H9 (cell line): ENCODE results near the gene ADGRL3. TPM values are rescaled to one million over a fixed set of nuclear protein-coding genes. Genes with fewer than 3 reads are reported as not detected.
A peak's percentile ranks its signal among the peaks of the same experiment; 100 is the strongest.
"Not testable (repeated sequence)": the region's sequence is repeated elsewhere in the genome, so short reads cannot be mapped to it uniquely, and the experiment has no call there.

Experiments
- DNase-seq: peaks from one replicate; pipeline ENCODE4 v3.0.0-alpha.2; 2017
- H2AFZ ChIP-seq: one replicate; pipeline ENCODE4 v1.6.1; 2013; ENCODE audit warnings: mild to moderate bottlenecking, low read length, control low read depth, moderate library complexity
- H2AK5ac ChIP-seq: 2 replicates; pipeline ENCODE4 v1.6.1; 2013; ENCODE audit warnings: low read length, control low read depth, mixed read lengths; ENCODE audit not compliant: insufficient read length
- H2BK120ac ChIP-seq: one replicate; pipeline ENCODE4 v1.6.1; 2013; ENCODE audit warnings: low read depth, mild to moderate bottlenecking, low read length, control low read depth, inconsistent platforms; ENCODE audit not compliant: poor library complexity, severe bottlenecking
- H2BK12ac ChIP-seq: 2 replicates; pipeline ENCODE4 v1.6.1; 2013; ENCODE audit warnings: low read length, control low read depth, mixed read lengths, low read depth; ENCODE audit not compliant: insufficient read length
- H2BK15ac ChIP-seq: 2 replicates; pipeline ENCODE4 v1.6.1; 2013; ENCODE audit warnings: low read depth, low read length, control low read depth
- H2BK20ac ChIP-seq: one replicate; pipeline ENCODE4 v1.6.1; 2013; ENCODE audit warnings: low read depth, mild to moderate bottlenecking, low read length, control low read depth, inconsistent platforms; ENCODE audit not compliant: poor library complexity, severe bottlenecking
- H2BK5ac ChIP-seq: 2 replicates; pipeline ENCODE4 v1.6.1; 2013; ENCODE audit warnings: low read length, control low read depth, mixed read lengths; ENCODE audit not compliant: insufficient read length
- H3K14ac ChIP-seq: 2 replicates; pipeline ENCODE4 v1.6.1; 2013; ENCODE audit warnings: low read length, control low read depth; ENCODE audit not compliant: insufficient read depth
- H3K18ac ChIP-seq: 2 replicates; pipeline ENCODE4 v1.6.1; 2013; ENCODE audit warnings: low read depth, mild to moderate bottlenecking, mixed read lengths, low read length, control low read depth; ENCODE audit not compliant: insufficient read length
- H3K23ac ChIP-seq: 2 replicates; pipeline ENCODE4 v1.6.1; 2013; ENCODE audit warnings: low read length, control low read depth, mixed read lengths, low read depth; ENCODE audit not compliant: insufficient read length
- H3K23me2 ChIP-seq: 2 replicates; pipeline ENCODE4 v1.6.1; 2013; ENCODE audit warnings: low read depth, mild to moderate bottlenecking, mixed read lengths, low read length, control low read depth; ENCODE audit not compliant: insufficient read length, poor library complexity, severe bottlenecking
- H3K27ac ChIP-seq: 2 replicates; pipeline ENCODE4 v1.5.1; 2013; ENCODE audit warnings: low read length, control low read depth, mixed read lengths, low read depth; ENCODE audit not compliant: insufficient read length
- H3K27me3 ChIP-seq: 2 replicates; pipeline ENCODE4 v1.6.1; 2013; ENCODE audit warnings: low read length, control low read depth, inconsistent platforms; ENCODE audit not compliant: insufficient read depth
- H3K4ac ChIP-seq: 2 replicates; pipeline ENCODE4 v1.6.1; 2013; ENCODE audit warnings: low read depth, mild to moderate bottlenecking, control low read depth, inconsistent platforms, low read length, moderate library complexity
- H3K4me1 ChIP-seq: 2 replicates; pipeline ENCODE4 v1.6.1; 2013; ENCODE audit warnings: low read length, control low read depth, inconsistent platforms; ENCODE audit not compliant: insufficient read depth
- H3K4me2 ChIP-seq: 2 replicates; pipeline ENCODE4 v1.6.1; 2013; ENCODE audit warnings: low read length, control low read depth, mixed read lengths; ENCODE audit not compliant: insufficient read length, insufficient read depth
- H3K56ac ChIP-seq: 2 replicates; pipeline ENCODE4 v1.6.1; 2013; ENCODE audit warnings: low read depth, mild to moderate bottlenecking, mixed read lengths, low read length, control low read depth; ENCODE audit not compliant: insufficient read length
- H3K79me1 ChIP-seq: 2 replicates; pipeline ENCODE4 v1.6.1; 2013; ENCODE audit warnings: low read depth, mild to moderate bottlenecking, moderate library complexity, low read length, control low read depth, inconsistent platforms; ENCODE audit not compliant: insufficient read depth, poor library complexity, severe bottlenecking
- H3K79me2 ChIP-seq: 2 replicates; pipeline ENCODE4 v1.6.1; 2013; ENCODE audit warnings: low read length, control low read depth, inconsistent platforms; ENCODE audit not compliant: insufficient read depth
- H3K9ac ChIP-seq: 2 replicates; pipeline ENCODE4 v1.6.1; 2013; ENCODE audit warnings: low read length, control low read depth, mixed read lengths; ENCODE audit not compliant: insufficient read length; ENCODE audit errors: extremely low read depth
- H3K9me3 ChIP-seq: one replicate; pipeline ENCODE4 v1.6.1; 2013; ENCODE audit warnings: low read depth, low read length, inconsistent platforms; ENCODE audit not compliant: control insufficient read depth
- H3T11ph ChIP-seq: one replicate; pipeline ENCODE4 v1.6.1; 2013; ENCODE audit warnings: mild to moderate bottlenecking, low read length, control low read depth, inconsistent platforms
- H4K20me1 ChIP-seq: one replicate; pipeline ENCODE4 v1.6.1; 2013; ENCODE audit not compliant: control insufficient read depth, insufficient read length, insufficient read depth
- H4K5ac ChIP-seq: 2 replicates; pipeline ENCODE4 v1.6.1; 2013; ENCODE audit warnings: low read depth, mild to moderate bottlenecking, mixed read lengths, low read length, control low read depth; ENCODE audit not compliant: insufficient read length
- H4K8ac ChIP-seq: replicated peaks from 2 replicates; pipeline ENCODE4 v1.6.1; 2013; ENCODE audit warnings: low read length, control low read depth, mixed read lengths, low read depth; ENCODE audit not compliant: insufficient read length
- H4K91ac ChIP-seq: 2 replicates; pipeline ENCODE4 v1.6.1; 2013; ENCODE audit warnings: low read depth, mild to moderate bottlenecking, moderate library complexity, mixed read lengths, low read length, control low read depth; ENCODE audit not compliant: insufficient read length
- H3K27ac Mint-ChIP-seq, 3 experiments: 2 replicates in 2 of 3; 3 replicates in 1 of 3; pipeline ENCODE4 v1.8.0; 2020 to 2021; ENCODE audit warnings: mixed read lengths in 3 of 3, mild to moderate bottlenecking in 1 of 3, moderate library complexity in 1 of 3
- H3K27me3 Mint-ChIP-seq: 2 replicates; pipeline ENCODE4 v1.8.0; 2021; ENCODE audit warnings: low read depth, mild to moderate bottlenecking, moderate library complexity, mixed read lengths
- H3K36me3 Mint-ChIP-seq, 3 experiments: 2 replicates in 2 of 3; 3 replicates in 1 of 3; pipeline ENCODE4 v1.8.0; 2020 to 2021; ENCODE audit warnings: low read depth in 3 of 3, mixed read lengths in 3 of 3; ENCODE audit not compliant: insufficient read depth in 1 of 3
- H3K4me1 Mint-ChIP-seq, 2 experiments: 2 replicates each; pipeline ENCODE4 v1.8.0; 2020; ENCODE audit warnings: mixed read lengths in 2 of 2
- H3K4me3 Mint-ChIP-seq, 2 experiments: 2 replicates in 1 of 2; 3 replicates in 1 of 2; pipeline ENCODE4 v1.8.0; 2020 to 2021; ENCODE audit warnings: mild to moderate bottlenecking in 2 of 2, mixed read lengths in 2 of 2, moderate library complexity in 1 of 2
- H3K9me3 Mint-ChIP-seq, 2 experiments: 2 replicates in 1 of 2; 3 replicates in 1 of 2; pipeline ENCODE4 v1.8.0; 2020; ENCODE audit warnings: mild to moderate bottlenecking in 2 of 2, mixed read lengths in 2 of 2, moderate library complexity in 1 of 2
- WGBS: extraction: QIAGEN DNeasy Blood & Tissue Kit; methylation state at CpG from one replicate; pipeline ENCODE4 v1.1.7; 2013; ENCODE audit warnings: missing lambda C conversion rate, low lambda C conversion rate, mixed read lengths; ENCODE audit not compliant: insufficient read length; ENCODE audit errors: extremely low coverage; 5-methylcytosine and 5-hydroxymethylcytosine counted together
- total RNA-seq: library from RNA; stranded (reverse); gene quantifications from 2 replicates; pipeline ENCODE4 v1.2.1, GENCODE V29; 2021
- TF ChIP-seq, protein P1 (sequence below): fragments of 200-600 bp; sonication (generic); conservative IDR thresholded peaks from 3 replicates; pipeline ENCODE4 v1.8.0; 2021; ENCODE audit warnings: antibody characterized with exemption, mild to moderate bottlenecking

ADGRL3 gene
- total RNA-seq, 1 experiment from 2014 or later = 5.9 TPM

DNA sequence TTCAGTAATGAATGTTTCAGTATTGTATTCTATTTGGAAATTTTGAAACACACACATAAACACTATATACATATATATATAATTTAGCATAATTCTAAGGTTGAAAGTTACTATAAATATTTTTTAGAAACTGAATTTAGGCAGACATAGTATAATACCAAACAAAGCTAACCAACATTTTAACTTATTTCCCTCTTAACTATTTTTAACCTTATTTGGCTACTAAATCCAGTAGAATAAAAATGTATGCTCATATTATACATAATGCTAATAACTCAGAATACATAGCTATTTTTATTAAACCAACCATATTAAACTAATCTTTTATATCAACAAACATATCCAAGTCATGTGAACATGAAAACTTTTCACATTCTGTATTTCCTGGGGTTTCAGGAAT, 563.6 kb downstream of the ADGRL3 start:
- H3T11ph ChIP-seq = no peak overlapping the region
- no peak overlapping the region for H3K4me2 ChIP-seq
- no peak overlapping the region for H4K8ac ChIP-seq
- no peak overlapping the region for H2BK12ac ChIP-seq
- H3K56ac ChIP-seq = no peak overlapping the region
- no peak overlapping the region for H3K18ac ChIP-seq
- H3K79me2 ChIP-seq = peaks cover 4% of the 10 kb centered on the region; the same call in 1 of the 2 replicates
- no peak overlapping the region for H3K14ac ChIP-seq
- H2BK15ac ChIP-seq = no peak overlapping the region
- H3K27ac ChIP-seq = no peak overlapping the region
- no peak overlapping the region for H2BK120ac ChIP-seq
- H3K4me3 Mint-ChIP-seq = peak overlapping the region; percentile 78 to 99; a peak in 4 of 5 replicates
- DNase-seq = no peak
- no peaks in the 10 kb centered on the region for H3K79me1 ChIP-seq
- H2AK5ac ChIP-seq = no peak overlapping the region
- TF ChIP-seq, protein P1, sequence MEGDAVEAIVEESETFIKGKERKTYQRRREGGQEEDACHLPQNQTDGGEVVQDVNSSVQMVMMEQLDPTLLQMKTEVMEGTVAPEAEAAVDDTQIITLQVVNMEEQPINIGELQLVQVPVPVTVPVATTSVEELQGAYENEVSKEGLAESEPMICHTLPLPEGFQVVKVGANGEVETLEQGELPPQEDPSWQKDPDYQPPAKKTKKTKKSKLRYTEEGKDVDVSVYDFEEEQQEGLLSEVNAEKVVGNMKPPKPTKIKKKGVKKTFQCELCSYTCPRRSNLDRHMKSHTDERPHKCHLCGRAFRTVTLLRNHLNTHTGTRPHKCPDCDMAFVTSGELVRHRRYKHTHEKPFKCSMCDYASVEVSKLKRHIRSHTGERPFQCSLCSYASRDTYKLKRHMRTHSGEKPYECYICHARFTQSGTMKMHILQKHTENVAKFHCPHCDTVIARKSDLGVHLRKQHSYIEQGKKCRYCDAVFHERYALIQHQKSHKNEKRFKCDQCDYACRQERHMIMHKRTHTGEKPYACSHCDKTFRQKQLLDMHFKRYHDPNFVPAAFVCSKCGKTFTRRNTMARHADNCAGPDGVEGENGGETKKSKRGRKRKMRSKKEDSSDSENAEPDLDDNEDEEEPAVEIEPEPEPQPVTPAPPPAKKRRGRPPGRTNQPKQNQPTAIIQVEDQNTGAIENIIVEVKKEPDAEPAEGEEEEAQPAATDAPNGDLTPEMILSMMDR = no peak
- no peak overlapping the region for H2AFZ ChIP-seq
- peaks cover 55% of the 10 kb centered on the region for H3K9me3 ChIP-seq
- H3K4me1 ChIP-seq = no peaks in the 10 kb centered on the region
- no peak overlapping the region for H3K4ac ChIP-seq
- no peak overlapping the region for H4K91ac ChIP-seq
- no peak overlapping the region for H4K5ac ChIP-seq
- H2BK20ac ChIP-seq = no peak overlapping the region
- H3K9me3 Mint-ChIP-seq = peaks cover 97 to 99% of the 10 kb centered on the region in 2 experiments
- H3K23me2 ChIP-seq = no peaks in the 10 kb centered on the region
- H4K20me1 ChIP-seq = no peaks in the 10 kb centered on the region
- H3K9ac ChIP-seq = no peak overlapping the region
- peaks cover 51% of the 10 kb centered on the region for H3K27me3 Mint-ChIP-seq
- no peaks in the 10 kb centered on the region for H3K27me3 ChIP-seq
- no peak overlapping the region for H3K27ac Mint-ChIP-seq
- no peak overlapping the region for H2BK5ac ChIP-seq
- H3K36me3 Mint-ChIP-seq = peaks cover 96 to 100% (median 98%) of the 10 kb centered on the region in 3 experiments
- no peak overlapping the region for H3K23ac ChIP-seq
- peaks cover 8 to 43% of the 10 kb centered on the region in 2 experiments for H3K4me1 Mint-ChIP-seq

DNA sequence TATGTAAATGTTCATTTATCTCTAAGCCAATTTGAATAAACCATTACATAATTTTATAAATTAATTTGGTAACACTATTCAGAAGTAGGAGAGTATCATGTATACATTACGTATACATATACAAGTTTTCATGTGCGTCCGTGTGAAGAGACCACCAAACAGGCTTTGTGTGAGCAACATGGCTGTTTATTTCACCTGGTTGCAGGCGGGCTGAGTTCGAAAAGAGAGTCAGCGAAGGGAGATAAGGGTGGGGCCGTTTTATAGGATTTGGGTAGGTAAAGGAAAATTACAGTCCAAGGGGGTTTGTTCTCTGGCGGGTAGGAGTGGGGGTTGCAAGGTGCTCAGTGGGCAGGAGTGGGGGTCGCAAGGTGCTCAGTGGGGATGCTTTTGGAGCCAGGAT, 564.0 kb downstream of the ADGRL3 start:
- not testable (repeated sequence) for H2AK5ac ChIP-seq, H3K4ac ChIP-seq, H3K14ac ChIP-seq, H2BK20ac ChIP-seq, H3K79me2 ChIP-seq, H3K79me1 ChIP-seq, H4K91ac ChIP-seq, H3K27ac ChIP-seq, H3K27me3 ChIP-seq, H2BK120ac ChIP-seq, H3K56ac ChIP-seq, H2BK5ac ChIP-seq, H2BK12ac ChIP-seq, H3K9ac ChIP-seq, H3T11ph ChIP-seq, H3K4me1 ChIP-seq, H3K18ac ChIP-seq, H4K20me1 ChIP-seq, H4K5ac ChIP-seq, DNase-seq, H4K8ac ChIP-seq, H2BK15ac ChIP-seq, H3K23me2 ChIP-seq, H2AFZ ChIP-seq, H3K23ac ChIP-seq
- no CpG with 5 or more reads among the region's 9 CpGs for WGBS
- Mint-ChIP-seq H3K4me1 (peaks cover 8 to 43% of the 10 kb centered on the region in 2 experiments), H3K36me3 (peaks cover 97 to 99% (median 97%) of the 10 kb centered on the region in 3 experiments), H3K4me3 (peak overlapping the region; percentile 78 to 99), H3K9me3 (peaks cover 94 to 95% of the 10 kb centered on the region in 2 experiments), H3K27me3 (peaks cover 48% of the 10 kb centered on the region), H3K27ac (peak overlapping the region in 1 of 3 experiments; percentile 86; a peak in 4 of 7 replicates)
- Histone ChIP-seq H3K4me2 (peak overlapping the region; percentile 30), H3K9me3 (peaks cover 52% of the 10 kb centered on the region)
